Endodermal cell (in vitro differentiated cells): ENCODE measurements around the gene TMEM52B. TPM values are rescaled to one million over a fixed set of nuclear protein-coding genes. Genes with fewer than 3 reads are reported as not detected.

Source experiments
- DNase-seq: peaks from one replicate; pipeline ENCODE4 v3.0.0-alpha.2; 2017
- H3K27ac ChIP-seq: 2 replicates; pipeline ENCODE4 v1.5.1; 2013; ENCODE audit warnings: mild to moderate bottlenecking, low read depth, low read length, moderate library complexity
- H3K27me3 ChIP-seq: 2 replicates; pipeline ENCODE4 v1.6.1; 2013; ENCODE audit warnings: mild to moderate bottlenecking, low read length, moderate library complexity; ENCODE audit not compliant: insufficient read depth, control insufficient read depth, poor library complexity, severe bottlenecking
- H3K36me3 ChIP-seq: 2 replicates; pipeline ENCODE4 v1.7.0; 2013; ENCODE audit warnings: mild to moderate bottlenecking, low read length, moderate library complexity; ENCODE audit not compliant: control insufficient read depth, insufficient read depth
- H3K4me1 ChIP-seq: one replicate; pipeline ENCODE4 v1.7.0; 2013; ENCODE audit warnings: low read length; ENCODE audit not compliant: control insufficient read depth, insufficient read depth
- H3K4me3 ChIP-seq: 2 replicates; pipeline ENCODE4 v1.5.1; 2013; ENCODE audit warnings: mild to moderate bottlenecking, low read length, moderate library complexity
- H3K9ac ChIP-seq: 2 replicates; pipeline ENCODE4 v1.6.1; 2013; ENCODE audit warnings: mild to moderate bottlenecking, low read length, moderate library complexity; ENCODE audit not compliant: poor library complexity, severe bottlenecking; ENCODE audit errors: extremely low read depth
- H3K9me3 ChIP-seq: 2 replicates; pipeline ENCODE4 v1.6.1; 2013; ENCODE audit warnings: mild to moderate bottlenecking, low read length, moderate library complexity; ENCODE audit not compliant: control insufficient read depth
- H3K27ac Mint-ChIP-seq: 2 replicates; pipeline ENCODE4 v1.8.0; 2020; ENCODE audit warnings: mixed read lengths
- H3K27me3 Mint-ChIP-seq: 2 replicates; pipeline ENCODE4 v1.8.0; 2021; ENCODE audit warnings: mild to moderate bottlenecking, mixed read lengths; ENCODE audit not compliant: insufficient read depth
- H3K36me3 Mint-ChIP-seq: 2 replicates; pipeline ENCODE4 v1.8.0; 2020; ENCODE audit warnings: low read depth, mixed read lengths
- H3K4me1 Mint-ChIP-seq: 2 replicates; pipeline ENCODE4 v1.8.0; 2020; ENCODE audit warnings: mixed read lengths
- H3K4me3 Mint-ChIP-seq: 2 replicates; pipeline ENCODE4 v1.8.0; 2020; ENCODE audit warnings: mild to moderate bottlenecking, moderate library complexity, mixed read lengths
- H3K9me3 Mint-ChIP-seq: 2 replicates; pipeline ENCODE4 v1.8.0; 2020; ENCODE audit warnings: mild to moderate bottlenecking, mixed read lengths
- CTCF ChIP-seq: fragments of 200-600 bp; sonication (generic); conservative IDR thresholded peaks from 2 replicates; pipeline ENCODE4 v1.5.0; 2021; ENCODE audit warnings: antibody characterized with exemption, mild to moderate bottlenecking
- WGBS, 2 experiments: methylation state at CpG; one replicate each; pipeline versions ENCODE4 v1.1.5 to v1.1.7; 2013; ENCODE audit warnings: missing lambda C conversion rate in 2 of 2, mixed read lengths in 1 of 2; ENCODE audit not compliant: insufficient coverage in 1 of 2, insufficient read length in 1 of 2; 5-methylcytosine and 5-hydroxymethylcytosine counted together
- total RNA-seq, 2 donors: library from RNA; stranded (reverse); fragmentation: NEBNext Ultra II Directional in 1 of 2; extraction: Animal tissue kit (Norgen Biotek cat#: 25700) in 1 of 2; gene quantifications; 2 replicates in 1 of 2; 3 replicates in 1 of 2; pipeline ENCODE4 v1.2.1, GENCODE V29; 2021

Gene TMEM52B
- total RNA-seq, 2 donors from 2014 or later = not detected

- H3K27me3 ChIP-seq = no peaks in the 10 kb centered on the region
- H3K9me3 ChIP-seq = no peaks in the 10 kb centered on the region
- no peaks in the 10 kb centered on the region for H3K36me3 ChIP-seq
- 59 to 73% methylated on average over 4 to 13 of the region's 13 CpGs for WGBS, 2 experiments
- H3K9ac ChIP-seq = no peak overlapping the region
- TF ChIP-seq CTCF = peak; percentile 98
- peaks cover 20% of the 10 kb centered on the region for H3K9me3 Mint-ChIP-seq
- H3K27me3 Mint-ChIP-seq = no peaks in the 10 kb centered on the region
- no peak overlapping the region for H3K4me3 Mint-ChIP-seq
- no peaks in the 10 kb centered on the region for H3K4me1 ChIP-seq
- H3K27ac ChIP-seq = no peak overlapping the region
- peak; percentile 91 for DNase-seq
- no peak overlapping the region for H3K4me3 ChIP-seq
- H3K4me1 Mint-ChIP-seq = peaks cover 6% of the 10 kb centered on the region
- H3K36me3 Mint-ChIP-seq = no peaks in the 10 kb centered on the region
- H3K27ac Mint-ChIP-seq = no peak overlapping the region
These were observed 11.9 kb downstream of the TMEM52B start for GRCh38 chr12:10190558-10191388.

GRCh38 chr12:10191865-10192264, 13.0 kb downstream of the TMEM52B start:
- Mint-ChIP-seq H3K27me3 (no peaks in the 10 kb centered on the region), H3K4me1 (peaks cover 6% of the 10 kb centered on the region), H3K27ac (no peak overlapping the region), H3K36me3 (no peaks in the 10 kb centered on the region), H3K4me3 (no peak overlapping the region), H3K9me3 (peaks cover 20% of the 10 kb centered on the region)
- Histone ChIP-seq H3K4me3 (no peak overlapping the region), H3K27me3 (no peaks in the 10 kb centered on the region), H3K36me3 (no peaks in the 10 kb centered on the region), H3K9ac (no peak overlapping the region), H3K27ac (no peak overlapping the region), H3K9me3 (no peaks in the 10 kb centered on the region), H3K4me1 (no peaks in the 10 kb centered on the region)
- no peak for DNase-seq
- TF ChIP-seq CTCF = no peak
- 38 to 40% methylated on average over 2 of the region's 2 CpGs for WGBS, 2 experiments

GRCh38 chr12:10194160-10194670, 15.4 kb downstream of the TMEM52B start:
- H3K27me3 ChIP-seq = no peaks in the 10 kb centered on the region
- WGBS, 2 experiments = 86 to 100% methylated on average over 2 to 3 of the region's 3 CpGs
- H3K9ac ChIP-seq = no peak overlapping the region
- H3K36me3 ChIP-seq = no peaks in the 10 kb centered on the region
- H3K4me3 ChIP-seq = no peak overlapping the region
- peaks cover 20% of the 10 kb centered on the region for H3K9me3 Mint-ChIP-seq
- H3K4me1 ChIP-seq = no peaks in the 10 kb centered on the region
- no peaks in the 10 kb centered on the region for H3K9me3 ChIP-seq
- H3K36me3 Mint-ChIP-seq = no peaks in the 10 kb centered on the region
- H3K4me1 Mint-ChIP-seq = peaks cover 12% of the 10 kb centered on the region
- H3K27ac Mint-ChIP-seq = no peak overlapping the region
- no peaks in the 10 kb centered on the region for H3K27me3 Mint-ChIP-seq
- TF ChIP-seq CTCF = no peak
- no peak overlapping the region for H3K4me3 Mint-ChIP-seq
- no peak for DNase-seq
- H3K27ac ChIP-seq = no peak overlapping the region
